ENCODE measurements around the gene PPP1R9A.

DNA sequence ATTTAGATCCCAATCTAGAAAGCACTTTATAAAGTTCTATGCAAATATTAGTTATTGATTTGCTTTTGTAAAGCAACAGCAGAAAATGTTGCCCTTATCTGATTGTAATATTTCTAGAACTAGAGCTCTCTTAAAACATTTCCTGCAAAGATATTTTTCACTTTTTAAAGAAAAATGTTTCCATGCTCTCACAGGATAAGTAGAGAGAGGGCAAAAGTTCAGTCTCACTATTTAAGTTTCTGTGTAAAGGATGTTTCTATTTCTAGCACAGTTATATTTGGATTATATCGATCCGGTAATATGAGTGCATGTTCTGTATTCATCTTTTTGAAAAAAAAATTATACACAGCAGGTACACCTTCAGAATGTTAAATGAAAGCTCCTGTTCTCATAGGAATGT is 334.9 kb downstream of the PPP1R9A start:
- TF ChIP-seq, protein P1, sequence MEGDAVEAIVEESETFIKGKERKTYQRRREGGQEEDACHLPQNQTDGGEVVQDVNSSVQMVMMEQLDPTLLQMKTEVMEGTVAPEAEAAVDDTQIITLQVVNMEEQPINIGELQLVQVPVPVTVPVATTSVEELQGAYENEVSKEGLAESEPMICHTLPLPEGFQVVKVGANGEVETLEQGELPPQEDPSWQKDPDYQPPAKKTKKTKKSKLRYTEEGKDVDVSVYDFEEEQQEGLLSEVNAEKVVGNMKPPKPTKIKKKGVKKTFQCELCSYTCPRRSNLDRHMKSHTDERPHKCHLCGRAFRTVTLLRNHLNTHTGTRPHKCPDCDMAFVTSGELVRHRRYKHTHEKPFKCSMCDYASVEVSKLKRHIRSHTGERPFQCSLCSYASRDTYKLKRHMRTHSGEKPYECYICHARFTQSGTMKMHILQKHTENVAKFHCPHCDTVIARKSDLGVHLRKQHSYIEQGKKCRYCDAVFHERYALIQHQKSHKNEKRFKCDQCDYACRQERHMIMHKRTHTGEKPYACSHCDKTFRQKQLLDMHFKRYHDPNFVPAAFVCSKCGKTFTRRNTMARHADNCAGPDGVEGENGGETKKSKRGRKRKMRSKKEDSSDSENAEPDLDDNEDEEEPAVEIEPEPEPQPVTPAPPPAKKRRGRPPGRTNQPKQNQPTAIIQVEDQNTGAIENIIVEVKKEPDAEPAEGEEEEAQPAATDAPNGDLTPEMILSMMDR (IDR thresholded peaks at IDR 0.05 in 4 of 5, conservative IDR thresholded peaks at IDR 0.05 in 1 of 5), result no peak
- no peak for TF ChIP-seq POLR2A (IDR thresholded peaks at IDR 0.05)
